Measurements from ENCODE around the gene USP17L26.
"Not testable (repeated sequence)": the region's sequence is repeated elsewhere in the genome, so short reads cannot be mapped to it uniquely, and the experiment has no call there.

- not testable (repeated sequence) for TF ChIP-seq SIN3A (IDR thresholded peaks at IDR 0.05; ENCODE audit: low read depth, low read length); CREM (IDR thresholded peaks at IDR 0.05; ENCODE audit: low read depth); SMAD1 (IDR thresholded peaks at IDR 0.05; ENCODE audit: low read depth, partially characterized antibody); ATF2 (IDR thresholded peaks at IDR 0.05; ENCODE audit: low read length); SP1 (IDR thresholded peaks at IDR 0.05; ENCODE audit: low read depth, low read length); NFXL1 (IDR thresholded peaks at IDR 0.05; ENCODE audit: borderline replicate concordance); RCOR1 (conservative IDR thresholded peaks at IDR 0.05; ENCODE audit: low read depth, low read length); WRNIP1 (IDR thresholded peaks at IDR 0.05; ENCODE audit: borderline replicate concordance, low read depth, low read length); EP300 (IDR thresholded peaks at IDR 0.05; ENCODE audit: borderline replicate concordance in 1 of 2, control insufficient read depth in 1 of 2, low read depth in 2 of 2, low read length in 2 of 2); POLR2AphosphoS5 (IDR thresholded peaks at IDR 0.05; ENCODE audit: low read length)
Observed at GRCh38 chr4:9339103-9339502, 4.6 kb downstream of the USP17L26 start, which contains the start of gene USP17L5.
